Natural killer cell (primary cell): ENCODE measurements around the gene XCL2. TPM values are rescaled to one million over a fixed set of nuclear protein-coding genes. Genes with fewer than 3 reads are reported as not detected.
A peak's percentile ranks its signal among the peaks of the same experiment; 100 is the strongest.

ENCODE experiments used
- ATAC-seq, 3 donors: fragments of 150-1000 bp in 2 of 3; fragments of 200-7000 bp in 1 of 3; cut with Tn5 transposase; 1 replicate in 1 of 3; 2 replicates in 2 of 3; pipeline ENCODE4 v1.10.0; 2021; ENCODE audit warnings: mild to moderate bottlenecking in 2 of 3, moderate library complexity in 2 of 3
- DNase-seq, 2 donors: peaks; one replicate each; pipeline versions ENCODE4 v3.0.0 to v3.0.0-alpha.2; 2013 to 2021; ENCODE audit warnings: mixed read lengths in 1 of 2
- H3K27ac ChIP-seq: one replicate; pipeline ENCODE4 v1.5.1; 2013; ENCODE audit warnings: mild to moderate bottlenecking, low read length
- H3K27me3 ChIP-seq: one replicate; pipeline ENCODE4 v1.6.1; 2013; ENCODE audit warnings: low read length; ENCODE audit not compliant: control insufficient read depth, insufficient read depth
- H3K36me3 ChIP-seq: one replicate; pipeline ENCODE4 v1.6.1; 2013; ENCODE audit warnings: low read length; ENCODE audit not compliant: control insufficient read depth, insufficient read depth
- H3K4me1 ChIP-seq: one replicate; pipeline ENCODE4 v1.6.1; 2013; ENCODE audit warnings: low read length; ENCODE audit not compliant: control insufficient read depth, insufficient read depth
- H3K4me3 ChIP-seq: one replicate; pipeline ENCODE4 v1.5.1; 2013; ENCODE audit warnings: low read length
- H3K9me3 ChIP-seq: one replicate; pipeline ENCODE4 v1.6.1; 2013; ENCODE audit warnings: low read length; ENCODE audit not compliant: control insufficient read depth, insufficient read depth
- H3K27ac Mint-ChIP-seq, 2 donors: one replicate each; pipeline ENCODE4 v1.8.0; 2022; ENCODE audit warnings: mild to moderate bottlenecking in 2 of 2, mixed read lengths in 2 of 2, moderate library complexity in 1 of 2
- H3K27me3 Mint-ChIP-seq, 2 donors: one replicate each; pipeline ENCODE4 v1.8.0; 2022; ENCODE audit warnings: low read depth in 2 of 2, mixed read lengths in 2 of 2
- H3K36me3 Mint-ChIP-seq: one replicate; pipeline ENCODE4 v1.8.0; 2022; ENCODE audit warnings: mixed read lengths
- H3K4me1 Mint-ChIP-seq, 2 donors: one replicate each; pipeline ENCODE4 v1.8.0; 2022; ENCODE audit warnings: mixed read lengths in 2 of 2
- H3K4me3 Mint-ChIP-seq: one replicate; pipeline ENCODE4 v1.8.0; 2022; ENCODE audit warnings: mild to moderate bottlenecking, moderate library complexity, mixed read lengths
- H3K9me3 Mint-ChIP-seq, 2 donors: one replicate each; pipeline ENCODE4 v1.8.0; 2022; ENCODE audit warnings: mixed read lengths in 2 of 2
- WGBS: methylation state at CpG from one replicate; pipeline ENCODE4 v1.1.7; 2013; ENCODE audit warnings: missing lambda C conversion rate; ENCODE audit not compliant: insufficient coverage; 5-methylcytosine and 5-hydroxymethylcytosine counted together
- intact Hi-C: fragments of 100-400 bp; cut with micrococcal nuclease; formaldehyde crosslinking; loops from one replicate; pipeline ENCODE4 v1.14.2; 2022
- total RNA-seq, 4 donors: library from RNA; stranded (reverse); fragments of 120-200 nt in 1 of 4; gene quantifications; one replicate each; pipeline versions ENCODE4 v1.2.3 to v1.2.4, GENCODE V29; 2013 to 2022
- TF ChIP-seq, protein P1 (sequence below): fragments of 200-600 bp; IDR thresholded peaks from one replicate; pipeline ENCODE4 v1.8.0; 2022; ENCODE audit warnings: antibody characterized with exemption

The XCL2 gene
- total RNA-seq, 3 donors from 2014 or later (not counting 1 experiment from before 2014, with no cell fraction given): 32.6 to 110 (median 92.9) TPM

GRCh38 chr1:168535536-168535935, 8.3 kb downstream of the XCL2 start:
- Histone ChIP-seq H3K27me3 (no peaks in the 10 kb centered on the region), H3K36me3 (peaks cover 7% of the 10 kb centered on the region), H3K27ac (peak overlapping the region; percentile 84), H3K9me3 (no peaks in the 10 kb centered on the region), H3K4me3 (peak overlapping the region; percentile 16), H3K4me1 (peaks cover 25% of the 10 kb centered on the region)
- no peaks in the 10 kb centered on the region for H3K27me3 Mint-ChIP-seq
- peaks cover 22% of the 10 kb centered on the region for H3K36me3 Mint-ChIP-seq
- DNase-seq (peak in 1 of 2 donors; percentile 75), ATAC-seq (peak; percentile 87 to 97 (median 95))
- H3K4me1 Mint-ChIP-seq: peaks cover 88 to 89% of the 10 kb centered on the region in 2 donors
- intact Hi-C loops: loop anchor here (1.0 to 5.0 kb wide), 4 partner anchors 8 to 68 kb away; partner anchors contain the start of gene XCL2
- H3K27ac Mint-ChIP-seq: peak overlapping the region; percentile 88 to 91
- TF ChIP-seq, protein P1, sequence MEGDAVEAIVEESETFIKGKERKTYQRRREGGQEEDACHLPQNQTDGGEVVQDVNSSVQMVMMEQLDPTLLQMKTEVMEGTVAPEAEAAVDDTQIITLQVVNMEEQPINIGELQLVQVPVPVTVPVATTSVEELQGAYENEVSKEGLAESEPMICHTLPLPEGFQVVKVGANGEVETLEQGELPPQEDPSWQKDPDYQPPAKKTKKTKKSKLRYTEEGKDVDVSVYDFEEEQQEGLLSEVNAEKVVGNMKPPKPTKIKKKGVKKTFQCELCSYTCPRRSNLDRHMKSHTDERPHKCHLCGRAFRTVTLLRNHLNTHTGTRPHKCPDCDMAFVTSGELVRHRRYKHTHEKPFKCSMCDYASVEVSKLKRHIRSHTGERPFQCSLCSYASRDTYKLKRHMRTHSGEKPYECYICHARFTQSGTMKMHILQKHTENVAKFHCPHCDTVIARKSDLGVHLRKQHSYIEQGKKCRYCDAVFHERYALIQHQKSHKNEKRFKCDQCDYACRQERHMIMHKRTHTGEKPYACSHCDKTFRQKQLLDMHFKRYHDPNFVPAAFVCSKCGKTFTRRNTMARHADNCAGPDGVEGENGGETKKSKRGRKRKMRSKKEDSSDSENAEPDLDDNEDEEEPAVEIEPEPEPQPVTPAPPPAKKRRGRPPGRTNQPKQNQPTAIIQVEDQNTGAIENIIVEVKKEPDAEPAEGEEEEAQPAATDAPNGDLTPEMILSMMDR: no peak
- peak overlapping the region; percentile 91 for H3K4me3 Mint-ChIP-seq
- WGBS: 0% methylated on average over 1 of the region's 1 CpG
- H3K9me3 Mint-ChIP-seq: peaks cover 0 to 3% of the 10 kb centered on the region in 2 donors

DNA sequence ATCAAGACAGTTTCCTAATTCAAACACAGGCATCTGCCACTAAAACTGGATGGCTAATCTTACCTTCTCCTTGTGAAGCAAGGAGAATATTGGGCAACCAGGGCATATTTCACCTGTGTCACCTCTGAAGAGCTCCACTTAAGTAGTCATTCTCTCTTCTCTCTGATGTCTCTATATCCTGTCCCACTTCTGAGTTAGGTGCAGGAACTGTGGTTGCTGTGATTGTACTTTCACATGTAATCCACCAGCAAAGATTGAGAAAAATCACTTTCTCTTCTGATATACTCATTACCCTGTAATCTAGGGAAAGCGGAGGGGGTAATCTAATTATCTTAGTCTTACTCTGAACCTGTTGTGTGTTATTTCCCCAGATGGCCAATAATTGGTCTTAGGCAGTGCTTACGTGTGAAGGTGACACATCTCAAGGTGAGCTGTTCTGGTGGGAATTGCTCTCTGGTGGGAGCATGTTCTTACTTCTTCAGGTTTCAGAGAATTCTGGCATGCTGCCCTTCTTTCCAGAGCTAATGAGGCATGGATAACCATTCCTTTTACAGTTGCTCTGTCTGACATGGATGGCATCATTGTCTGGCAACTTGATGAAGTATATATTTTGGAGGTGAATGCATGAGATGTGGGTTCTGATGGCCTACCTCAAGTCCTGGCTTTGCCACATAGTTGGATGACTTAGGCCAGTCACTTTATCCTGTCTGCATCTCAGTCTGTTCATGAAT, 12.0 kb downstream of the XCL2 start:
- Histone ChIP-seq H3K4me3 (no peak overlapping the region), H3K4me1 (peaks cover 30% of the 10 kb centered on the region), H3K36me3 (no peaks in the 10 kb centered on the region), H3K9me3 (no peaks in the 10 kb centered on the region), H3K27me3 (no peaks in the 10 kb centered on the region), H3K27ac (peak overlapping the region; percentile 8)
- WGBS: 58% methylated on average over 2 of the region's 2 CpGs
- H3K36me3 Mint-ChIP-seq: no peaks in the 10 kb centered on the region
- no peaks in the 10 kb centered on the region for H3K27me3 Mint-ChIP-seq
- no peaks in the 10 kb centered on the region for H3K9me3 Mint-ChIP-seq
- intact Hi-C loops: loop anchor here (5.0 kb wide), 1 partner anchor 36 kb away; no protein-coding TSS in a partner anchor
- H3K27ac Mint-ChIP-seq: peak overlapping the region; percentile 53 to 58
- DNase-seq (peak in 1 of 2 donors; percentile 66), ATAC-seq (peak; percentile 40 to 59 (median 50))
- TF ChIP-seq, protein P1: no peak
- peak overlapping the region; percentile 66 for H3K4me3 Mint-ChIP-seq
- H3K4me1 Mint-ChIP-seq: peaks cover 63 to 64% of the 10 kb centered on the region in 2 donors

- no peak overlapping the region for H3K4me3 ChIP-seq
- Mint-ChIP-seq H3K4me3 (no peak overlapping the region), H3K27ac (no peak overlapping the region), H3K4me1 (peaks cover 42 to 43% of the 10 kb centered on the region in 2 donors), H3K27me3 (no peaks in the 10 kb centered on the region), H3K9me3 (no peaks in the 10 kb centered on the region), H3K36me3 (peaks cover under 1% of the 10 kb centered on the region)
- ATAC-seq (no peak), DNase-seq (no peak)
- peaks cover under 1% of the 10 kb centered on the region for H3K9me3 ChIP-seq
- H3K27me3 ChIP-seq: no peaks in the 10 kb centered on the region
- TF ChIP-seq, protein P1: no peak
- H3K36me3 ChIP-seq: no peaks in the 10 kb centered on the region
- WGBS: no CpG with 5 or more reads among the region's 1 CpG
- peaks cover 26% of the 10 kb centered on the region for H3K4me1 ChIP-seq
- intact Hi-C loops: loop anchor here (10.0 kb wide), 1 partner anchor 1165 kb away; no protein-coding TSS in a partner anchor
- no peak overlapping the region for H3K27ac ChIP-seq
Measured at GRCh38 chr1:168529518-168529917, 14.3 kb downstream of the XCL2 start.
